DMS153 treated with DMSO at 0.1 percent for 48 hours (cell line): ENCODE results near the gene HES5.

Source experiments
- DNase-seq: peaks from one replicate; lab custom pipeline; 2025; ENCODE audit not compliant: unreplicated experiment; lab: John Stamatoyannopoulos, UW

Gene HES5

DNA sequence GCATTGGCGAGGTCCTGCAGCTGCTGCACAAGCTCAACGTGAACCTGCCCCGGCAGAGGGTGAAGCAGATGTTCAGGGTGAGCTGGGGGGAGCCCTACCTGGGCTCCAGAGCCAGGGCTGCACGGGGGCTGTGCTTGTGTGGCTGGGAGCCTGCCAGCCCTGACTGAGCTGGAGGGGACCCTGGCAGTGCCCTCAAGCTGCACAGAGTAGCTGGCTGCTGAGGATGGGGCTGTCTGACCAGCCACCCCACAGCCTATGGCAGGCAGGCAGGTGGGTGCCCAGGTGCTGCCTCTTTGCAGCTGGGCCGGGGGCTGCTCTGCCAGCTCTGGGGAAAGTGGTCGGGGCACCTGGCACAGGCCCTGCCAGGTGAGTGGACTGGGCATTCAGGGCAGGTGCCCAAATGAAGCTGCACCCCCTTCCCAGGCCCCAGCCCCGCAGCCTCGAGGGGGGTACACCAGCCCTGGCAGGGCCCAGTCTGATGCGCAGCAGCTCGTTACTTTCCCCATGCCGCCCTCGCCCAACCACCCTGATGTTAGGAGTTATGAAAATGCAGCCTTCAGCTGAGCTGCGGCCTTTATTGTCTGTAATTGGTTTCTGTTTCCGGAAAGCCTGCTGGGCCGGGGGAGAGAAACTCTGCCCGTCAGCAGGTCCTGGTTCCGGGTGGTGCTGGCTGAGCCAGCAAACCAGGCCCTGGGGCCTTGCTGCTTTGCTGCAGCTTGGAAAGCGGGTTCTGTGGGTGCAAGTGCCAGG lies 49.7 kb downstream of the HES5 start:
- no peak for DNase-seq

- DNase-seq: no peak
Observed at GRCh38 chr1:2479618-2480017, 50.4 kb downstream of the HES5 start.

DNA sequence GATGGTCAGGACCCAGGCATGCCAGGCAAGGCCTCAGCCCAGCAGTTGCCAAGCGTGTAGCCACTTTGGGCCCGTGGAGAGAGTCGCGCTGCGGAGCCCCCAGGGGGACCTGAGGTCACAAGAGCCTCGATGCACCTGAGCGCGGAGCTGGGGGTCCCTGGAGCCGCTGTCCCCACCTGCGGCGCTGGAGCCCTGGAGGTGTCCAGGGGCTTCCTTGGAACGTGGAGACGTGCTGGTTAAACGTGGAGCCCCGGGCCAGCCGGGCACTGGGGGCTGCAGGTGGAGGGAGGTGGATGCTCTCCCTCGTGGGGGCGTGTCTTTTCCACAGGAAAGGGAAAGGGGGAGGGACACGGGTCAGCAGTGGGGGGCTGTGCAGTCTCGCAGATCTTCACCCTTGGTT lies 50.9 kb downstream of the HES5 start:
- no peak for DNase-seq
